ENCODE data around the gene RANBP1. TPM values are rescaled to one million over a fixed set of nuclear protein-coding genes. Genes with fewer than 3 reads are reported as not detected.

The RANBP1 gene
- polyA plus RNA-seq, 2 of the 4 experiments (the other 2 are of a cell fraction), result 239 to 338 TPM

GRCh38 chr22:20091690-20092476 lies 24.0 kb upstream of the RANBP1 start:
- H3K9me3 ChIP-seq, result 0 out of 3 replicates have a peak, but pooled peaks cover 3% of the 10 kb centered on the region
- ChIA-PET POLR2A (no interaction called here), CTCF (no interaction called here)
- DNase-seq (ENCODE audit: low read depth in 1 of 2, low spot score in 1 of 2) (no peak), ATAC-seq (no peak), FAIRE-seq (no peak)
- no peak overlapping the region for H3K27ac ChIP-seq
- no peak overlapping the region for H3K4me2 ChIP-seq
- WGBS (ENCODE audit: missing lambda C conversion rate), result 97% methylated on average over 16 of the region's 16 CpGs
- H3K4me1 ChIP-seq, result no peaks in the 10 kb centered on the region
- TF ChIP-seq GATA3 (IDR thresholded peaks at IDR 0.05; ENCODE audit: borderline replicate concordance) (no peak), CHD2 (IDR thresholded peaks at IDR 0.05; ENCODE audit: low read length, partially characterized antibody) (no peak), HOXB5 (CRISPR knock-in tag; IDR thresholded peaks at IDR 0.05) (no peak), MAZ (IDR thresholded peaks at IDR 0.05; ENCODE audit: borderline replicate concordance, low read depth, low read length) (no peak), RARB (CRISPR knock-in tag; IDR thresholded peaks at IDR 0.05) (no peak), FOSL2 (IDR thresholded peaks at IDR 0.05) (no peak), FOSL2 (CRISPR knock-in tag; IDR thresholded peaks at IDR 0.05) (no peak), ATOH8 (CRISPR knock-in tag; IDR thresholded peaks at IDR 0.05; ENCODE audit: low read depth) (no peak), FOXS1 (CRISPR knock-in tag; IDR thresholded peaks at IDR 0.05) (no peak), ZC3H11A (IDR thresholded peaks at IDR 0.05) (no peak), CHD4 (IDR thresholded peaks at IDR 0.05; ENCODE audit: borderline replicate concordance) (no peak), RNF2 (IDR thresholded peaks at IDR 0.05; ENCODE audit: borderline replicate concordance, low read depth) (no peak), REST (IDR thresholded peaks at IDR 0.05) (no peak)
- TF ChIP-seq, protein P1, sequence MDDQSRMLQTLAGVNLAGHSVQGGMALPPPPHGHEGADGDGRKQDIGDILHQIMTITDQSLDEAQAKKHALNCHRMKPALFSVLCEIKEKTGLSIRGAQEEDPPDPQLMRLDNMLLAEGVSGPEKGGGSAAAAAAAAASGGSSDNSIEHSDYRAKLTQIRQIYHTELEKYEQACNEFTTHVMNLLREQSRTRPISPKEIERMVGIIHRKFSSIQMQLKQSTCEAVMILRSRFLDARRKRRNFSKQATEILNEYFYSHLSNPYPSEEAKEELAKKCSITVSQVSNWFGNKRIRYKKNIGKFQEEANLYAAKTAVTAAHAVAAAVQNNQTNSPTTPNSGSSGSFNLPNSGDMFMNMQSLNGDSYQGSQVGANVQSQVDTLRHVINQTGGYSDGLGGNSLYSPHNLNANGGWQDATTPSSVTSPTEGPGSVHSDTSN (IDR thresholded peaks at IDR 0.05), result no peak
- no peak overlapping the region for H3K4me3 ChIP-seq

DNA sequence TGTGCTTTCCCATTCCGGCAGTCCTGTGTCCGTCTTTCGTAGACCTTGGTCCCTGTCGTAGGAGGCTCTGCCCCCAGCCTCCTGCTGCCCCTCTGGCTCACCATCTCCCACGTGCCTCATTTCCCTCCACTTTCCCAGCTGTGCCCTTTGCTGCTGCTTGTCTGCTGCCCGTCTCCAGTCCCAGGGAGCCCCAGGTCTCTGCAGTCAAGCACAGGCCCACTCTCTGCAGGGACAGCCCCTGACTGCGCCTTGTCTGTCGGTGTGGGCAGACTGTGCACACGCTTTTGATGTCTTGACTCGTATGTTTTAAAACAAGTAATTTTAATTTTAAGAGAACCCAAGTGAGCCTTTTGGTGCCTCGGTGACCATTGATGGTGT lies 23.4 kb upstream of the RANBP1 start:
- 0 out of 3 replicates have a peak, but pooled peaks cover 3% of the 10 kb centered on the region for H3K9me3 ChIP-seq
- POLR2A ChIA-PET, result no interaction called here
- H3K27ac ChIP-seq, result no peak overlapping the region
- FAIRE-seq, result no peak
- DNase-seq (ENCODE audit: low read depth in 1 of 2, low spot score in 1 of 2), result no peak
- H3K4me1 ChIP-seq, result no peaks in the 10 kb centered on the region
- CTCF ChIA-PET, result no interaction called here
- no peak overlapping the region for H3K4me2 ChIP-seq
- no peak overlapping the region for H3K4me3 ChIP-seq
- no peak for ATAC-seq
- WGBS (ENCODE audit: missing lambda C conversion rate), result 94% methylated on average over 11 of the region's 11 CpGs
- TF ChIP-seq, protein P2, sequence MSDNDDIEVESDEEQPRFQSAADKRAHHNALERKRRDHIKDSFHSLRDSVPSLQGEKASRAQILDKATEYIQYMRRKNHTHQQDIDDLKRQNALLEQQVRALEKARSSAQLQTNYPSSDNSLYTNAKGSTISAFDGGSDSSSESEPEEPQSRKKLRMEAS (IDR thresholded peaks at IDR 0.05), result no peak
- no peak for TF ChIP-seq HOXB13 (CRISPR knock-in tag; IDR thresholded peaks at IDR 0.05; ENCODE audit: low read depth)
- TF ChIP-seq, protein P1 (IDR thresholded peaks at IDR 0.05), result no peak
- no peak for TF ChIP-seq HMGXB4 (CRISPR knock-in tag; IDR thresholded peaks at IDR 0.05; ENCODE audit: borderline replicate concordance)
- TF ChIP-seq CBX8 (IDR thresholded peaks at IDR 0.05), result no peak
- no peak for TF ChIP-seq SMC3 (IDR thresholded peaks at IDR 0.05)
- no peak for TF ChIP-seq CHD2 (IDR thresholded peaks at IDR 0.05; ENCODE audit: low read length, partially characterized antibody)
- no peak for TF ChIP-seq ATOH8 (CRISPR knock-in tag; IDR thresholded peaks at IDR 0.05; ENCODE audit: low read depth)
- no peak for TF ChIP-seq RCOR1 (IDR thresholded peaks at IDR 0.05; ENCODE audit: low read depth, low read length)
- no peak for TF ChIP-seq MYC (IDR thresholded peaks at IDR 0.05; ENCODE audit: borderline replicate concordance, low read length)
- TF ChIP-seq MAZ (IDR thresholded peaks at IDR 0.05; ENCODE audit: borderline replicate concordance, low read depth, low read length), result no peak
- no peak for TF ChIP-seq CBX2 (IDR thresholded peaks at IDR 0.05; ENCODE audit: borderline replicate concordance, low read depth)
- no peak for TF ChIP-seq RFX5 (IDR thresholded peaks at IDR 0.05)
- no peak for TF ChIP-seq RAD21 (conservative IDR thresholded peaks at IDR 0.05 in 1 of 2, IDR thresholded peaks at IDR 0.05 in 1 of 2)
- TF ChIP-seq FOSB (CRISPR knock-in tag; IDR thresholded peaks at IDR 0.05), result no peak
